Inflammatory macrophage treated with lipopolysaccharide for 4 hours (primary cell): ENCODE data around the gene B4GALT5.
"Not testable (repeated sequence)": the region's sequence is repeated elsewhere in the genome, so short reads cannot be mapped to it uniquely, and the experiment has no call there.

ENCODE experiments used
- DNase-seq: peaks from one replicate; pipeline ENCODE4 v3.0.0-alpha.2; 2020

Gene B4GALT5

DNA sequence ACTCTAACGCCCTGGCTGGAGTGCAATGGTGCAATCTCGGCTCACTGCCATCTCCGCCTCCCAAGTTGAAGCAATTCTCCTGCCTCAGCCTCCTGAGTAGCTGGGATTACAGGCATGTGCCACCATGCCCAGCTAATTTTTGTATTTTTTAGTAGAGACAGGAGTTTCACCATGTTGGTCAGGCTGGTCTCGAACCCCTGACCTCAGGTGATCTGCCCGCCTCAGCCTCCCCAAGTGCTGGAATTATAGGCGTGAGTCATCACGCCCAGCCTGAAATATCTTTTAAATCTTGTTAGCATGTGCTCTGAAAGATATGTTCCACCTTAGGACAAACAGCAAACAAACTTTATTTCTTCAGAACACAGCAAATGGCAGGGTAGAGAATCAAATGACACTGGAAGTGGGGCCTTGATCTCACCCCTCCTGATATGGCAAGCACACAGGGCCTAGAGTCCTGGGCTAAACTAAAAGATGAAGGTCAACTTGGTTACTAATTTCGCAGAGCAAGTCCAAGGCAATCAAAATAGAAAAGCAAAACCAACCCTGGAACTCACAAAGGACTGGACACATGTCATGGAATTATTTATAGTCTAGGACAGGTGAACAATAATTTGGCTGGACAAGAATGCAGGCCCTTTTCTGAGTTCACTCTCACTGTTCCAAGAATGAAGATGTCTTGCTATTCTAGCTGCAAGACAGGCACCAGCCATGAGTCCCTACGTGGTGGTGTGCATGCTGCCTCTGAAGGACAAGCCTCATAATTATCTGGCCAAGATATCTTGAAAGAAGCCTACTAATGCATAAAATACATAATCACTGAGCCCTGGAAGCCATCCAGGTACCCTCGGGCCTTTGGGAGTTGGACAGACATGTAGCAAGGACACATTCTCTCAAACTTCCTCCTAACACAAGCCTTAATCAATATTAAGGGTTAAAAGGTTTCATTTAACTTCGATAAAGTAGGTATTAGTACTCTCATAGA, 35.6 kb downstream of the B4GALT5 start:
- no peak for DNase-seq

DNA sequence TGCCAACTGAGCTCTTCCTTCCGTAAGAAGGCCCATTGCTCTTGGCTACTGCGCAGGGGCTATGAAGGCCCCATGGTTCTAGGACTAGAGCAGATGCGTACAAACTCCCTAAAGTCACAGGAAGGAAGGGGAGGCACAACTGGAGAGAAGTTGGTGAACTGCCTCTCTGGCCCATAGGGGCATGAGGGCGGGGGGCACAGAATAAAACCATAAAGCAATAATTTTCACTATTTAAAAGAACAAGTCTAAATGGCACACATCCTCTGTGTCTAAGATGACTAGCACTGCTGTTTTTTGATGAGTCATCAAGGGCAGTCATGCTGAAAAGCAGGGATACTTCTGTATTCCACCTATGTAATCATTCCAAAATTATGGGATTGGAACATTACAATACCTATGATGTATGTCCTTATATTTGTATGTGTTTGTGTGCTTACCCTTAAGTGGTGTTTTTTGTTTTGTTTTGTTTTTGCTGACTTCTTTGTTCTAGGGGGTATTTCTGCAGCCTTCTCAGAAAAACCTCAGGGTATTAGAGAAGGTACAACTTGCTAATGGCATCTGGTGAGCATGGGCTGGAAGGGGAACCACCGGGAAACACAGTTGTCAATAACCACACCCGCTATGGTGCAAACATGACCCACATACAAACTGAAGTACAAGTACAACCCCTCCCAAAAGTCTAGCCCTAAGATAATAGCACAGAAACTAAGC, 36.9 kb downstream of the B4GALT5 start:
- peak; percentile 89 for DNase-seq

DNA sequence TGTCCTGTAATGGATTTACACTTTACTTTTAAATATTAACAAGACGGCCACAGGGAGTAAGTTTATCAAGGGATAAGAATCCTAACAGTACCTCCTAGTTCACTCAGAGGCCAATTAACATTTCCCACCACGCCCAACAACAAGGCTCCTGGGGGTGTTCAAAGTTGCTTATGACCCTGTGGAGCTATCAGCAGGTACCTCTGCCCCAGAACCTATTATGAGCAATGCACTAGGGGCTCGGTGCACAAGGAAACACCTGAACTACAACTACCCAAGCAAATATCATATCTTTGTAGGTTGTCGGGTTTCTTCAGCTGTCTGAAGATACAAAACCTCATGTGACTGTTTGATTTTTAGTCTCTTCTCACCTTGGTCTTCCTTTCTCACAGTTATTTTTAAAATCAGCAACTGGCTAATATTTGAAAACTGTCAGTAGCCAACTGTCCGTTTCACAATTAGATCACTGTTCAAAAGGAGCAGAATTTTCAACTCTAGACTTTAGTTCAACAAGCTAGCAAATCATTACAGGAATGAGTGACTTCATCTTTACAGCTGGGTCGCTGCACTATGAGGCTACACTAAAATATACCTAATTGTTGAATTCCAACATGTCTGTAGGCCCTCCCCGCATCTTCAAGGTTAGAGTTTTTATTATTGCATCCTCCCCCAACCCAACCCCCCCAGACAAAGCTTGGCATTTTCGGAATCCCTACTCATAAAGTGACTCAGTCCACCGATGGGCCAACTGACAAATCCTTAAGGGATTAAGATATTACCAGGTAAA, 38.1 kb downstream of the B4GALT5 start:
- DNase-seq, result no peak

DNA sequence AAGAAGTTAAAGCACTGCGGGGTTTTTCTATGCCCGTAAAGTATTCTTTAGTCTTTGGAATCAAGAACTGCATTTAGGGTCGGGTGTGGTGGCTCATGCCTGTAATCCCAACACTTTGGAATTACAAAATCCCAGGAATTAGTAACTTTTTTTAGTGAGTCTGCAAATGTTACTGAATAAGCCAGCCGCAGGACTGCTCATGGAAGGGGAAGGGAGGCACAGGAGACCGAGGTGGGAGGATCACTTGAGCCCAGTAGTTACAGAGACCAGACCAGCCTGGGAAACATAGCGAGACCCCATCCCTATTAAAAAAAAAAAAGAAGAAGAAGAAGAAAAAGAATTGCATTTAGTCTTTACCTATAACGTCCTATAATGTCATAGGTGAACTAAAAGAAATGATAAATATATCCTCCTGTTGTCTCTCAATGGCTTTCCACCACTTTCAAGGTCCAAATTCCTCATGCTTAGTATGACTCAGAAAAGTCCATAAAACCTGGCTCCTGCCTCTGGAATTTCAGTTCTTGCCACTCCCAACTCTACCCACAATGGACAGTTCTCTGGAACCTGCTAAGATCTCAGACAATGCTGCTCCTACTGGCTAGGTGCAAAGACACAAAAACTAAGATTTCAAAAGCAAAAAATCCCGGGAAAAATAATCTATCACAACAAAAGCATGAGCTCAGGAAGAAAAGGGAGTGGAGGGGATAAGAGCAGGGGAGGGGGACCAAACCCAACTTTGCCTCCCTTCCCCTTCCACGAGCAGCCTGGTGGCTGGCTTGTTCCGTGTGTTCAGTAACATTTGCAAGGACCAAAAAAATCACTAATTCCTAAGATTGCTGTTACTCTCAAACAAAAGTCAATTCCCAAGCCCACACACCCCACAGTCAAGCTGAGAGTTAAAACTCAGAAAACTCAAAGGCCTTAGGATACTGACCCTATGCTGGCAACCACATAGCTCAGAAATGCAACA, 39.0 kb downstream of the B4GALT5 start:
- no peak for DNase-seq

DNA sequence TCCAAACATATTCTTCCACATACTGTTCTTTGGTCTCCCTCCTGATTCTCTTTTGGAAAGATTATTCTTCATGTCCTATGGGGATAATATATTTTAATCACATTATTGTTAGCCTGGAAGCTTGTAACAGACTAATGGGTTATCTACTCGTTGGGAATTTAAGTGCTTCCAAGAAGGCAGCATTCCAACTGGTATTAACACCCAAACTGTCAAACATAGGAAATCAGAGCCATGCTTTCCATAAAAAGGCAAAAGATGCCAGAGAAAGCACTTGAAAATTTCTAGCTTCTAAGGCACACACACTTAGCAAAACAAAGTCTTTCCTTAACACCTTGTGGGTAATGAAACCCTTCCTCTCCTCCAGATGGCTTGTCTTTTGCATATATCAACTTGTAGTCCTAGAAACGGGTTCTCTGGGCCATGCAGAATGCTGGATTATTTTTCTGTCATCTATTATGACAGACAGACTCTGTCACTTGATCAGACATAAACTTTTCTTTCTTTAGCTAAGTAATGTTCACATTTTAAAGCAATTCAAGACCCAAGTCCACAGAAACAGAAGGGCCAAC, 41.5 kb downstream of the B4GALT5 start:
- DNase-seq, result no peak

DNA sequence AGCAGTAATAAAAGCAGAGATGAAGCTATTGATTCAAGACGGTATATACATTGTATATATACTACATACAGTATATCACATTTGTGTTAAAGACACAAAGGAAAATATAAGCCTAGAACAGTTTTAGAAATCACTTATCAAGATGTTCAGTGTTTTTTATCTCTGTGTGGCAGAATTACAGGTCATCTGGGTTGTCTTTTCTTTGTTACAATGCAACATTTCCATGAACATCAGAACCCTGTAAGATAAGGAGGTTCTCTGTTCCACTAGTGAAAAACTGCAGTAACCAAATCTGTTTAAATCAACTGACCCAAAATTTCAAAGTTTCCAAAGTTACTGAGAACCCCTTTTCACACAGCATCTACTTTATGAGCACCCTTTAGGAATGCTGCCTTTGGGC, 42.2 kb downstream of the B4GALT5 start:
- no peak for DNase-seq

DNA sequence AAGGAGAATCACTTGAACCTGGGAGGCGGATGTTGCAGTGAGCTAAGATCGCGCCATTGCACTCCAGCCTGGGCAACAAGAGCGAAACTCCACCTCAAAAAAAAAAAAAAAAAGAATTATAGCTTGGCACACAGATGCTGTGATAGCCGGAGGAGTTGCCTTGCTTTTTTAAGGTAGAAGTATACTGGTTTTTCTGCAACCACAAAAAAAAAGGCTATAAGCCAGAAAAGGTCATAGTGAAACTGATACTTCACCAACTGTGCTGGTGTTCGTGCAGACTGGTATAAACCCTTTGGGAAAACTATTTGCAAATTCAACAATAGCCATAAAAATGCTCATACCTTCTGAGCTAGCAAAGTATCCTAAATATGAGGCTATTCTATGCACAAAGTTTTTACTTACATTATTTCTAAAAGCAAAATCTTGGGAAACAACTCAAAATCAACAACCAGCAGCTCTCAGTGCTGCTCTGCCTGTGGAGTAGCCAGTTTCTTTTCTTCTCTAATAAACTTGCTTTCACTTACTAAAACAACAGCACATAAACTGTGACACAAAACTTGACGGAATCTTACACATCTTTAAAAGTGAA, 44.0 kb downstream of the B4GALT5 start:
- DNase-seq, result peak; percentile 68

DNA sequence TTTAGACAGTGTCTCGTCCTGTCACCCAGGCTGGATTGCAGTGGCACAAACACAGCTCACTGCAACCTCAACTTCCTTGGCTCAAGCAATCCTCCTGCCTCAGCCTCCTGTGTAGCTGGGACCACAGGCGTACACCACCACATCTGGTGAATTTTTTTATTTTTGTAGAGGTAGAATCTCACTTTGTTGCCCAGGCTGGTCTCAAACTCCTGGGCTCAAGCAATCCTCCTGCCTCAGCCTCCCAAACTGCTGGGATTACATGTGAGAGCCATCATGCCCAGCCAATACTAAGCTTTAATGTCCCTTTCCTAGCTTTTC, 44.8 kb downstream of the B4GALT5 start:
- DNase-seq, result not testable (repeated sequence)

DNA sequence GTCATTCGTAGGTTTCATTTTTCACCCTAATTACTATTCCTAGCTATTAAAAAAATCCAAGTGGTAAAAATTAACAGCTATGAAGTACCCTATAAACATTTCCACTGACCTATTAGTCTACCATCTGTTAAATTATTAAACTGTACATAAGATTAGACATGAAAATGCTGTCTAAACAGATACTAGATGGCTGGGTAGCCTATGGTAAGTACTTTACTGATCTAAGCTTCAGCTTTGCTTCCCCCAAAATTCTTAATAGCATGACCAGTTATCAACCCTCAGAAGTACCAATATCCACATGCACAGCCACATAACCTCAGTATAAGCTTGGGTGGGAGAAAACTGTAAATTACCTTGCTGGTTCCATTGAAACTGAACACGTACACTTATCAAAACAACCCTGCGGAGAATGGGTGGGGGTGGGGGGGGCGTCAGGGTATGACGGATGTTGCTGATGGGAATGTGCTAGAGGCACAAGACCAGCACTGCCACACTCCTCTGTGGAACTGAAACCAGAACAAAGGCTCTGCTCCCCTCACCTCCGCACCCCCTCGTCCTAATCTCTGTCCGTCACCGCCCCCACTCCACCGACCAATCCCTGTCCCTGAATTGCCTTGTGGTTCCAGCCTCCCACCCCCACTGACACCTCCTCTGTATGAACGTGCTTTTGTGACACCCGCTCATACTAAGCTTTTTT, 45.3 kb downstream of the B4GALT5 start:
- peak; percentile 82 for DNase-seq

DNA sequence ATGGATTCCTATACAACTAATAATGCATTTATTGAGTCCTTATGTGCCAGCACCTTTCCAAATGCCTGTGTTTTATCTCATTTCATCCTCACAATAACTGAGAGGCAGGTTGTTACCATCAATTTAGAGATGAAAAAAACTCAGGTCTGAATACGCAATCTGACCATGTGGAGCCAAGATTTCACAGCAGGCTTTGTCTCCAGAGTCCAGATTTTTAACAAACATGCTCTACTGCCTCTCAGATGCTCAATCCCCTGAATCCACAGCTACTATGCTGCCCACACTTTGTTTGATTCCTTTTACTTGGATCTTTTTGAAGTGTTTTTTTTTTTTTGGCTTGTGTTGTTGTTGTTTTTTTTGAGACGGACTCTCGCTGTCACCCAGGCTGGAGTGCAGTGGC, 46.8 kb downstream of the B4GALT5 start:
- DNase-seq, result no peak

DNA sequence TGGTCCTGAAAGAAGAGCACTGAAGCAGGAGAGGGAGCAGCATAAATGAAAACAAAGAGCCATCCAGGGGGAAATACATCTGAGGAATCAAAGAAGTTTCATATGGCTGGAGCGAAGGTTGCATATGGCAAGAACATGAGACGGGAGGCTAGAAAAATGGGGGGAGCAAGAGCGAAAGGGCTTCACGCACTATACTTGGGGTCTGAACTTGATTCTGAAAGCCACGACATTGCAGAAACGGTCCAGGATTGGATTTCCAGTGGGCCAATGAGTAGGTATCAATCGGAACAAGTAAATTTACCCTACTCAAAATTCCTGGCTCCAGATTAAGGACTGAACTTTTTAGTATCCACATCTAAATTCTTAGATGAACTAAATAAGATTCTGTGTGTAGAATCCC, 47.9 kb downstream of the B4GALT5 start:
- DNase-seq, result no peak

DNA sequence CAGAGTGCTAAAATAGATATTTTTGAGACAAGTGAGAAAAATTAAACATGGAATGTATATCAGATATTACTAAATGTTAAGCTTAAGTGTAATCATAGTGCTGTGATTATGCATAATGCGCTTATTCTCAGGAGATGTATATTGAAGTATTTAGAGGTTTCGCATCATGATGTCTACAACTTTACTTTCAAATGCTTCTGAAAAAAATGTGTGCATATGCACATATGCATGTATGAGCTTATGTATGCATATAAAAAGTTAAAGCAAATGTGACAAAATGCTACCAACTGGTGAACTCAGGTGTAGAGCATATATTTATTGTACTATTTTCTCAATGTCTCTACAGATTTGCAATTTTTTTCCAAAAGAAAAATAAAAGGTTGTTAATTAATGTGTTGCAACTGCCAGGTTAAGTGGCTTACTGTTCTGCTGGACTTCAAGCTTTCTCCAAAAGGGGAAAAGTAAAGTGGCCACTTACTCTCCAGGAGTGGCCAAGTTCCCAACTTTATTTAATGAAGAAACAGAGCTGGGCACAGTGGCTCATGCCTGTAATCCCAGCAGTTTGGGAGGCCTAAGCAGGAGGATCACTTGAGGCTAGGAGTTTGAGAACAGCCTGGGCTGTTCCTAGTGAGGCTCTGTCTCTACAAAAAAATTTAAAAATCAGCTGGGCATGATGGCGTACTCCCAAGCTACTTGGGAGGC, 48.9 kb downstream of the B4GALT5 start:
- DNase-seq, result no peak

DNA sequence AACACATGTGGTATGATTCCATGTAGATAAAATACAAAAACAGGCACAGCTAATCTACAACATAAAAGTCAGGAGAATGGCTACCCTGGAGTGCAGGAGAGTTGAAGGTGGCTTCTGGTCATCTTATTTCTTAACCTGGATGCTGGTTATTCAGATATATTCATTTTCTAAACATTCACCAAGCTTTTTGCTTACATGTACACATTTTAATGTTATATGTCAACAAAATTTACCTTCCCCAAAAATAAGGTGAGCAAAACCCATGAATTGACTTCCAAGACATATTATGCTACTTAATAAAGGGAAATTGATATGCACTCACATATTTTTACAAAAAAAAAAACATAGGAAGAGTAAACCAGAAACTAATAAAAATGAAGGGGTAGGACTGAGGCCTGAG, 50.6 kb downstream of the B4GALT5 start:
- DNase-seq, result no peak

DNA sequence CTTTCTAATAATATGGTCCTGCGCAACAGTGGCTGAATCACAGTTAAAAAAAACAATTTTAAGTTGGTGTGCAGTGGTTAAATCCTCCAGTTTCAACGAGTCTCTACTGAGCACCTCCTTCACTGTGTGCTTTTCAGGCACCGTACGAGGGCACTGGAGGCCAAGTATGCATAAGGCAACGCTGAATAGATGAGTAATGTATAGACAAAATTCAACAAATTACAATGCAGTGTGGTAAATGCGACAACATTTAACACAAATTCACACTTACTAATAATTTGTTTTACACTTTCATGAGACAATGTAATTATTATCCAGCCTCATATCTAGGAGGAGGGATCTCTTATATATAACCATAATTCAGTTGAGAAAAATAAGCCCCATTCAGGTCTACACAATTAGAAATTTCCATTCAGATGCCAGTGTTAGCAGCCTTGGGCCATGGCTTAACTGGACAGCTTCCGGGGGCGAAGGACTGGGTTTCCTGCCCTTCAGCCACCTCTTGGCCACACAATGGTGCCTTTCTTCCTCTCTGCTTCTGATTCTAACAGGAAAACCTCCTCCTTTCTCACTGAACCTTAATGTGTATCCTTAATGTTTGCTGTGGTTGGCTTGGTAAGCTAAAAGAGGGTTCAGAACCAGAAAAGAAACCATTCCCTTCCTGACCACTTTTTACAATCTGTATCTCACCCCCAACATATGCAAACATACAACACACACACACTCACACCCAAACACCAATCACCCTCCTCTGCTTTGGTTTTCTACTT, 51.9 kb downstream of the B4GALT5 start:
- DNase-seq, result no peak

DNA sequence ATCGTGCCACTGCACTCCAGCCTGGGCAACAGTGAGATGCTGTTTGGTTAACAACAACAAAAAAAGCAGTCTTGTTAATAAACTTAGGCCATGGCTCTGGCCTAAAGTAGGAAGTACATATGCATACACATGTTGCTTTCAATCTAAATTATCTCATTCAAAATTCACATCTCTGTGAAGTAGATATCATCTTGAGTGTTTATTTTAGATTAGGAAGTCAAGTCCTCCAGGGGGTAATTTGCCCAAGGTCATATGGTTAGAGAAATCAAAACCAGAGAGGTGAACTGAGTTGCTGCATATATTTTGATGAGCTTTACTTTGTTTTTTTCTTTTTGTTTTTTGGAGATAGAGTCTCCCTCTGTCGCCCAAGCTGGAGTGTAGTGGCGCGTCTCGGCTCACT, 52.8 kb downstream of the B4GALT5 start:
- no peak for DNase-seq

DNA sequence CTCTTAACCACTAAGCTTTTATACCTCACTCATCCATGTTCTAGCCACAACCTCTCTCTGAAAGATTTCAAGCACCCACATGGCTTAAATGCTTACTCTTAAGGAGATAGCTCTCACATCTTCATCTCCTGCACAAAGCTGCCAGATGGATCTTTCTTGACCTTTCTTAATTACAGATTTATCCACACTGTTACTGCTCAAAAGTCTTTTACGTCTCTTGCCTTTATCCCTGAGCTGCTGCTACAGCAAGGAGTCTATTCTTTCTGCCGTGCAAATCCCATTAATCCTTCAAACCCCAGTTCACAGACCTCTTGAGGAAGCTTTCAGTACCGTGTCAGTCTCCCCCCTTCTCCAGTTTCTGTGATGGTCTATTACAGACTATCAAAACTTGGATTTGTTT, 54.6 kb downstream of the B4GALT5 start:
- no peak for DNase-seq

DNA sequence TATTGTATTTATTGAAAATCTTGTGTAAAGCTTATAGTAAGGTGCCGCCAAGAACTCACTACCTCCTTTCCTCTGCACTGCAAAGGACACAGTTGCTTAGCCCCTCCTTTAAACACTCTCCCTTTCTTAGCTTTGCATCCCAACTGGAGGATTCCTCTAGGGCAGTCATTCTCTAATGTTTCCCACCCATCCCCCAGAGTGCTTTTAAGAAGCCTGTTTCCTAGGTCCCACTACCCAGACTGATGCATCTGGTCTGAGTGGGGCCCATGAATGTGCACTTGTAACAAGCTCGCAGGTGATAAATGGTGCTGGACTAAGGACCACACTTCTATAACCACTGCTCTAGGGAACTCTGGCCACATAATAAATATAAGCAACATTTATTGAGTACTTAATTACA, 55.2 kb downstream of the B4GALT5 start:
- no peak for DNase-seq

DNA sequence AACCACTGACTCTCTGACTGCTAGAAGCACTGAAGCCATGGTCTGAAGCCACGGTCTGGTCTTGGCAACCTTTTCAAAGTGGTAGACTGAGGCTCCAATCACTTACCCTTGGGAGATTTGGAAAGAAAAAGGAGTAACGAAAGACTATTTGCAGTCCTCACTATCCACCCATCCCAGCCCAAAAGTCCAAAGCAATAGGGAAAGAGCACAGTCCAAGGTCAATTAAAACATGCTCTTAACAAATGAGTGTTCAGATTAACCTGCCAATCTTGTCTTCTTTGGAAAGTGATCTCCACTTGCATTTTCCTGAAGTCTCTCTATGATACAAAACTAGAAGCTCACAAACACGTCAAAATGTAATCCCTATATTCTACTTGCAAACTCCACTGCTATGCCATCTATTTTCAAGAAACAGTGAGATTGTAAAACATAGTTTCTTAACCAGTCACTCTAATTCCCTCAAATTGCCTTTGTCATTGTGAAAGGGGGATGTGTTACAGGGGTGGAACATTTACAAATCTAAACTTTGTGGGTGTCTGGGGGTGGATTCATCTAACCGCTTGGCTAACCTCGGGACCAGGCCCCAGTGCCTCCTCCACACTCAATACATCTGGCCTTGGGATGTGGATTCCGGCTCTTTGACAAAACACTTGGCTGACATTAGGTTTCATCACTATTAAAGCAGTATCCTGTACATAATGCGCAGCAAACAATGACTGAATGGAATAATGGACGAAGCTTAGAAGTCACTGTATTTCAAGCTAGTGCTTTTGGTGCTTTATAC, 56.4 kb downstream of the B4GALT5 start:
- DNase-seq, result peak; percentile 64

DNA sequence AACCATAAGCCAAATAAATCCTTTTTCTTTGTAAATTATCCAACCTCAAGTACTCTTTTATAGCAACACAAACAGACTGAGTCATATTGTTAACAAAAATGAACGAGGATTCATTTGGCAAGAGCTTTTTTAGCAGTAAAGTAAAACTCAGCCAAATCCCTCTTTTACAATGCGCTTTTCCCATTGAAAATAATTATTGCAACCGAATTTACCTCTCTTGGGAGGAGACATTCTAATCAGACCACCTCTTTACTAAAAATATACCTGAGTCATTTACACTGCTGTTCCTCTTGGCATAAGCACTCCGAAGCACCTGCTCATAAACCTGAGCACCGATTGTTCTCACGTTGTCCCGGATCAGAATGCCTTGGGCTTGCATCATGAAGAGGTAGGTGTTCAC, 57.4 kb downstream of the B4GALT5 start:
- DNase-seq, result no peak
